Mesenteric fat pad (tissue), 1 donor: ENCODE results near the gene MTCH1. TPM values are rescaled to one million over a fixed set of nuclear protein-coding genes. Genes with fewer than 3 reads are reported as not detected.

Experiments
- DNase-seq: peaks from one replicate; pipeline ENCODE4 v3.0.0-alpha.2; 2020; ENCODE audit warnings: low spot score
- total RNA-seq: library from RNA; stranded (reverse); fragmentation: NEBNext Ultra II Directional; extraction: Animal tissue kit (Norgen Biotek cat#: 25700); gene quantifications from one replicate; pipeline ENCODE4 v1.2.1, GENCODE V29; 2021
- donor health status: DM: yes; HTN: yes; CAD: no.

The MTCH1 gene
- total RNA-seq, 1 donor from 2014 or later, result 169 TPM

DNA sequence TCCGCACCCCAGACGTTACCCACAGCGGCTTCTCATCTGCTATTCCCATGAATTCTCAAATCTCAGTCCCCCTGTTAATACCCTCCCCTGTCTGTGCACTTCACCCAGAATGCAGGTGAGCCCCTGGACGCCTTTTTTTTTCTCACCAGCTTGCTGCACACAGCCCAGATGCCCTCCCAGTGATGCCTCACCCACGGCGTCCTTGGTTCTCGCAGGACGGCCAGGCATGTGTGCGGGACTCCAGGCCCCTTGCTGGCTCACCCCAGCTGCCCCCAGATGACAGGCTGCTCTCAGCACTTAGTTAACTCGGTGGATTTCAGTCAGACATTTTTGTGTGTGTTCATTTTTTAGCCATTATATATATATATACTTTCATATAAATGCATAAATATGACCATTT, 56.8 kb downstream of the MTCH1 start:
- no peak for DNase-seq

DNA sequence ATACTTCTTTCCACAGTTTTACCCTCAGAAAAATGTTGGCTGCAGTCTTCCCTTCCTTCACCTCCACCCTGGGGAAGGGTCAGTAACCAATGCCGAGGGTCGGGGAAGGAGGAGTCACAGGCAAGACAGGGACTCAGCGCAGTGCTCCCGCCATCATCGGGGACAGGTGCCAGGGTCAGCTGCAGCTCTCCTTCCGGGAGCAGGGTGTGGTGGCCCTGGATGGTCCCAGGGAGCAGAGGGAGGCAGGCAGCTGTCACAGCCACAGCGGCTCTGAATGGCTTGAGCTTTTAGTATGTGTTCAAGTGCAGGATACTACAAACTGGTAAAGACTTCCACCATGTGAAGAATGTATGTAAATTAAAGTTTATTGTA, 57.5 kb downstream of the MTCH1 start:
- no peak for DNase-seq

DNA sequence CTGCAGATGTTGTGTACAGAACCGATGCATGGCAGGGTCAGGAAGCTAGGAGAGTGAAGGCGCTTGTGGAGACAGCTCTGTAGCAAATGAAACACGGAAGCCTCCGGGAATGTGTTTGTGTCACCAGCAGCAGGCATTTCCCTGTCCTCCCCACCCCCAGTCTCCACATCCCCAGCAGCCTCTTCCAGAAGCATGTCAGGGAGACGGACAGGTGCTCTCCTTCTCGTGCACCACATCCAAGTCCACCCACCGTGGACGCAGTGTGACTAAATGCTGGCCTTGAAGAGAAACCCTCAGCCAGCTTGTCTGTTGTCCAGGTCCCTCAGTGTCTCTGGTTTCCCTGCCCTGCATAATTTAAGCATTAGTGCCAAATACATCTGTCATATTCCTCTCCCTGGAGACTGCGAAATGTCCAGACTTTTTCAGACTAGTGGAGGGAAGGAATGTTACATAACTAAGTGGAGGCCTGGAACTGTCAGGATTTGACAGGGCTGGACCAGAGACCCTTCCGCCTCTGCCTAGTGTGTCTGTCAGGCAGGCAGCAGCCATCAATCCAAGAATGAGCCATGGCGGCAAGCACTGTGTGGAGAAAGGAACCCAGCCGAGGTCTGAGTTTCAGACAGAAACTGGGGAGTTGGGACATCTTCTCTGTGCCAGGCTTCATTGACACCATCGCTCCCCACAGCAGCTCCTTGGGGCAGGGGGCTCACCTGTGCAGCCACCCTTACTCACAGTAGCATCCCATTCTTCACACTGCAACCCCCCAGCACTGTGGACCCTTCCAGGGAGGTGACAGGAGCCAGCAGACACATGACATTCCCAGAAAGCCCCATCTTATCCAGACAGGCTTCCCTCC, 58.1 kb downstream of the MTCH1 start:
- DNase-seq, result no peak

DNA sequence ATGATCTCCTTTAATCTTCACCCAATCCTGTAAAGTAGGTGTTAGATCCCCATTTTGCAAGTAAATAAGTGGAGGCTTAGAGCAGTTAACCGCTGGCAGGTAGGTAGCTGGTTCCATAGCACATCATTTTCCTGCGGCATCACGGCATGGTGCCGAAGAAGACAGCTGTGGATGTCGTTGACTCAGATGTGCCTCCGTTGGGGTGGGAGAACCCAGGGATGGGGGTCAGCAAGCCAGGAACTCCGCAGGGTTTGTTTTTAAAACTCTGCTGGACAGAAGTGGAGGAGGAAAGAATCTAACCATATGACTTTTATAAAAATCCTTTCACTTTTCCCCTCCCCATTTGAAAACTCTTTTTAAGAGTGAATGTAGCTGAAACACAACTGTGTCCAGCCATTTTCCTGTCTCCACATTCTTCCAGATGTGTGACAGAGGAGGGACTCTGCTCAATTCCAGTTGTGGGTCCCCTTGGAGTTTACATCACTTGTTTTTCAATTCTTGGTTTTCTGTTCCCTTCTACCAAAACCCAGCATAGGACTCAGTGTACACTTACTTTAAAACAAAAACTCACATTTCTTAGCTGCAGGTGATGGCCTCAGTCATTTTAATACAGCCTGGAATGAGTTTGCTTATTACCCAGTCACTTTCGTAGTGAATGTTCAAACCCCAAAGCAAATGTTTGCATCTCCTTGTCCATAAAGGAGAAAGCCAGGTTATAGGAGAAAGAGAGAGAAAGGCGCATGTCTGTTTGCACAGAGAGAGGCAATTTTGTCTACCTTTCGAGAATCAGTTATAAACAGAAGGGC, 59.1 kb downstream of the MTCH1 start:
- no peak for DNase-seq

DNA sequence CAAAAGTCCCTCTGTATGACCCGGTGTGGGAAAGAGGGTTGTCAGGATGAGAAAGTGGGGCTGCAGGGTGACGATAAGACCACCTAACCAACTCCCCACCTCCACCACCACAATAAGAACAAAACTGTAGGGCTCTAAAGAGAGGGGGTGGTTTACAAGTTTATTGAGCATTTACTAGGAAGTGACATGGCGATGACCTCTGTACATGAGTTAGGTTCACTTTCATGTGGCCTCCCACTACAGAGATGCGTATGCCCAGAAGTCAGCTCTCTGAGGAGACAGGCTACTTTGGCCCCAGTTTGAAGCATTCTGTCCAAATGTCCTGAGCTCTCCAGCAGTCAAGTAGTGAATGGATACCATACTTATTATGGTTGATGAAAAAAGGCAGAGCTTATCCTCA, 60.2 kb downstream of the MTCH1 start:
- no peak for DNase-seq

DNA sequence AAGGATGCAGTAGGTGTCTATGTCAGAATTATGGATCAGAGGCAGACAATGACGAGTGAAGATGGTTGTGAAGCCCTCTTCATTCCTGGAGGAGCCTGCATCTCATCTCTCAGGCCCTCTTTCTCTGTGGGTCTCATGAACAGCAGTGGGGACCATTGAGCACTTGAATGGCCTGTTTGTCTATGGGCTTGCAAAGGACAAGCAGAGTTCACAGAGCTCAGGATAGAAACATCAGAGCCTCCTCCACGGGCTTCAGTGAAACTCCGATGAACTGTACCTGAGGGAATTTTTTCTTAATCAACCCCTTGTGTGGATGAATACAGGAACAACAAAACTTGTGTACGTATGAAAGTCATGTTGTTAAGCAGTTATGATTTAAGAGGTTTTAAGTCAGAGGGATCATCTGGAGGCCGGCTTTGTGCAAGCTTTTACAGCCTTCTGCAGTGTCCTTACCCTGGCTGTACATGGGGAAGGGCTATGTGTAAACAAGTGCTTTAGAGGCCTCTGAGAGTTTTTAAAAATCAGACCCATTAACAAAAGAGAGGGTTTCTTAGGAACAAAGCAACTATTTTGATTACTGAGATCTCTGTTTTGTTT, 61.1 kb downstream of the MTCH1 start:
- DNase-seq, result no peak

DNA sequence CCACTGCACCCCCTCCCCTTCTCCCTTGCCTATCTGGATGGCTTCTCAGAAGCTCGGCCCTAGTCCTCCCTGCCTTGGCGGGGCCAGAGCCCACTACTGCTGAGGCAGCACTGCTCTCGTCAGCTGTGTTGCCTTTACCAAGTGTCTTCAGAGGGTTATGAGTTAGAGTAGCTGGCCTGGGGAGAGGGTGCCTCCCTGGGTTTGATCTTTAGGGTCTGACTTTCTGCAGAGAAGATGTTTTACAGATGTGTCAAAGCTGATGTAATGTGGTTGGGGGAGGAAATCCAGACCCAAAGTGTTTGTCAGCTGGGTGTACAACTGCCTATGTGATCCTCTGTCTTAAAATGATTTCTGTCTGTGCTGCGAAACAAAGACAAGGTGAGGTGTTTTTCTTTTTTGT, 61.9 kb downstream of the MTCH1 start:
- no peak for DNase-seq

DNA sequence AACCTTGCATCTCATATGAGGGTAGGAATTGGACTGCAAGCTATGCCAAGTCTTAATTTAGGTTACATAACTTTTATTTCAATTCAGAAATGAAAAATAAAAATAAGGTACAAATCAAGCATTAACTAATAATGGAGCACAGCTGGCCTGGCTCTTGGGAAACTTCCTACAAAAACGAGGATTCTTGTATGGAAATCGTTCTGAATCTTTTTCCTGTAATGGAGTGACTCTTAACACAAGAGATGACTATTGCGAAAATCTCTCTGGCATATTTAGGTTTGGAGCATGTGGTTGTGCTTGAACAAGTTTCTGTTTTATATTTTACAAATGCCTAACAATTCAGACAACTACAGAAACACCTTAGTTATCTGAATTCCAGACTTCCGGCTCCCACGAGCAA, 65.5 kb downstream of the MTCH1 start:
- no peak for DNase-seq

DNA sequence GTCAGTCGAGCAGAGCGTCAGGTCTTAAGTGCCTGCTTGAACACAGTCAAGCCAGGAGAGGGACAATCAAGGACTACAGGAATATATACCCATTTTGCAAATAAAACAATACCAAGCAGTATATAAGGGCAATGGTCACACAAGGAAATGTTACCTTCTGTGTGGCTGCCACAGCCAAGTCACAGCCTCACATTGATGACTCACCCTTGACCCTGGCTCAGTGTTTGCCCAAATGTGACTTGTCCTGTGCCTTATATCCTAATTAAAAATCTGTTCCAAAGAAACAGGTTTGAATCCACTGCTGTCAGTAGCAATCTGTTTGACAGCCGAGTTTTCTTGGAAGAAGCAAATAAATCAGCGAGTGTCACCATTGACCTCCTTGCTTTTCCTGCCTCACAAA, 65.9 kb downstream of the MTCH1 start:
- no peak for DNase-seq

Other genes starting within 250 kb of the MTCH1 start
- 2.8 TPM for gene CPNE5, start 146.8 kb downstream of the MTCH1 start, total RNA-seq
- gene PPIL1, start 111.4 kb downstream of the MTCH1 start, total RNA-seq, result 21.2 TPM
- gene C6orf89, start 100.2 kb downstream of the MTCH1 start, total RNA-seq, result 61.6 TPM
- 22.5 TPM for gene PI16, start 31.5 kb downstream of the MTCH1 start, total RNA-seq
- gene FGD2, start 19.5 kb upstream of the MTCH1 start, total RNA-seq, result 32.6 TPM
- gene PIM1, start 184.0 kb upstream of the MTCH1 start, total RNA-seq, result 213 TPM